ENCODE data around the gene ABCC2.
"Not testable (repeated sequence)": the region's sequence is repeated elsewhere in the genome, so short reads cannot be mapped to it uniquely, and the experiment has no call there.

The ABCC2 gene

DNA sequence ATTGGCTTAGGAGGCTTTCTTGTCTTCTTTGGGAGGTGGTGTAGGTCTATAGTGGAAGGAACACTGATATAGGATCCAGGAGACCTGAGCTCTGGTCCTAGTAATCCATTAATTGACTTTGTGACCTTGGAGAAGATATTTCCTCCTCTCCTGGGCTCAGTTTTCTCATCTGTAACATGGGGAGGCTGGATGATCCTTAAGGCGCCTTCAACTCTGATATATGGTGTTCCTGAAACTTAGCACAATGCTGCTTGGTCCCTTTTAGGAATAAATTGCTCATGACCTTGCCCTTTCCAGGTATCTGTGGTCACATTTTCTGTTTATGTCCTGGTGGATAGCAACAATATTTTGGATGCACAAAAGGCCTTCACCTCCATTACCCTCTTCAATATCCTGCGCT, 25.3 kb downstream of the ABCC2 start:
- DNase-seq (ENCODE audit: low read depth in 1 of 2, low spot score in 1 of 2), result no peak

DNA sequence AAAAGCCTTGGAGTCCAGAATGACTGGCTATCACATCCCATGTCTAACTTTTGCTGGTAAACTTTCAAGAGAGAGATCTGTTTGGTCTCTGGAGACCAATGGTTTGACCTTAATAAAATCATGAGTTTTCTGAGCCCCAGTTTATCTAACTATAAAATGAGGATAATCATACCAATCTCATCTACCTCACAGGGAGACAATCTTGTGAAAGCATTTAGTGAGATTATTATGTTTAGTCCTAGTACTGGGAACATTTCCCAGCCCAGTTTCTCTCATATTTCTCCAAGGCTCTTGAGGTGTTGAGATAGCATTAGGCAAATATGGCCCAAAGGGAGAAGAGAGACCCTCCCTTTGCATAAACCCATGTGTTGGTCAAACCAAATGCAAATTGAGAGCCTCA, 25.8 kb downstream of the ABCC2 start:
- DNase-seq (ENCODE audit: low read depth in 1 of 2, low spot score in 1 of 2), result no peak

DNA sequence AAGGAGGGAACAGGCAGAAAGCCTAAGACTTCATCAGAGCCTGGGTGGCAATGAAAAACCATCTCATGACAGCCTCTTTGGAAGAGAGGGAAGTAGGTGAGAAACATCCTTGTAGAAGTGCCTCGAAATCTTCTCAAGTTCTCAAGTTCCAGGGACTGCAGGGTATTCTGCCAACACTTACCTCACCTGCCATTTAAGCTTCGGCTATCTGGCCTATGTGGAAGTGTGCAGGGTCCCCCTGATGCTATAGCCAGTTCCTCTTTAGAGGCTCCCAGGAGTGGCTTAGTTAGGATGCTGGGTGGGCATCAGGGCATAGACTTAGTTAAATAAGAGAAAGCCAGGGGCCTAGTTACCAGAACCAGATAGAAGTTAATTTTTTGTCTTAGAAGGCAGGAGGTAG, 27.0 kb downstream of the ABCC2 start:
- no peak for DNase-seq (ENCODE audit: low read depth in 1 of 2, low spot score in 1 of 2)

DNA sequence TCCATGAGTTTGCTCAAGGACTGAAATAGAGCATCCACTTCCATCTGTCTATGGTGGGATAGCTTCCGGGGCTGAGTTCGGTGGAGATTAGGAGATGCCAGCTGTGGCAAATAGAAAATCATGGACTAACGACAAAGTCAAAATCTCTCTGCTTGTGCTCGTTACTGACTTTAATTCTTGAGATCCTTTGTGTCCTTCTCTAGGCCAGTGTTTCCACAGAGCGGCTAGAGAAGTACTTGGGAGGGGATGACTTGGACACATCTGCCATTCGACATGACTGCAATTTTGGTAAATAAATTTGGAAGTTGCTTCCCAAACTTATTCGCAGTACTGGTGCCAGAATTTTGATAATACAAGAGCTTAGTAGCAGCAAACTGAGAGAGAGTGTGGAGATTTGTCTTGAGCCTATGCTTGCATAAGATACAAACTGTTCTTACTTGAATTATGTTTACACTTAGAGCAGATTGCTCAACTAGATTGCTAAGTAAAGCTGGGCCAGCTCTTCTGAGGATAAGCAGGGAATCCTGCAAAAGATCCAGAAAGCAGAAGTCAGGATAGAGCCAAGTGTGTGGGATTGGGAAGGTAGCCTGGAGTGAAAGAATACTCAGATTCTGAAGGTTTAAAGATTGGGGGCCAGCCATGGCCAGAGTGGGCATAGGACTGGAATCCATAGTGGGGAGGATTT, 27.6 kb downstream of the ABCC2 start:
- no peak for DNase-seq (ENCODE audit: low read depth in 1 of 2, low spot score in 1 of 2)

DNA sequence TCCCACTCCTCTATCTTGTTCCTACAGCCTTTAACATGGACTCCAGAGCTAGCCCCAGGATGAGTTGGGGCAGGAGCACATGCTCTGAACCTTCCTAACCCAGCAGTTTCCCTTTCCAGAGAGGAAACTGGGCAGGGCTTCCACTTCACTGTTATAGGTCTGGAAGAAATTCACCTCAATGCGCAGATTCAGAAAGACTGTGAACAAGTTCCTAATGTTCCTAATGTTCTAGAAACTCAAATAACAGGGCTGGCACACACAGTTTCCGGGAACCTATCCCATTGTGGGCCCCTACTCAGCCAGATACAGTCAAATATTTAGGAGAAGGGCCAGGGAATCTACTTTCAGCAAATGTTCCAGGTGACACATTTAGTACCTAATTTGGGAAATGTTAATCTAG, 29.7 kb downstream of the ABCC2 start:
- DNase-seq (ENCODE audit: low read depth in 1 of 2, low spot score in 1 of 2), result no peak

DNA sequence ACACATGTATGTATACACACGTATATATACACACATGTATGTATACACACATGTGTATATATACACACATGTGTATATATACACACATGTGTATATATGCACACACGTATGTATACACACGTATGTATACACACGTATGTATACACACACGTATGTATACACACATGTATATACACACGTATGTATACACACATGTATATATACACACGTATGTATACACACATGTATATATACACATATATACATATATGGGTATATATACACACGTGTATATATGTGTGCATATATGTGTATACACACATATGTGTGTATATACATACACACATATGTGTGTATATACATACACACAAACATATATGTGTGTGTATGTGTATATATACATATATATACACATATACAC, 31.7 kb downstream of the ABCC2 start:
- DNase-seq (ENCODE audit: low read depth in 1 of 2, low spot score in 1 of 2), result no peak

DNA sequence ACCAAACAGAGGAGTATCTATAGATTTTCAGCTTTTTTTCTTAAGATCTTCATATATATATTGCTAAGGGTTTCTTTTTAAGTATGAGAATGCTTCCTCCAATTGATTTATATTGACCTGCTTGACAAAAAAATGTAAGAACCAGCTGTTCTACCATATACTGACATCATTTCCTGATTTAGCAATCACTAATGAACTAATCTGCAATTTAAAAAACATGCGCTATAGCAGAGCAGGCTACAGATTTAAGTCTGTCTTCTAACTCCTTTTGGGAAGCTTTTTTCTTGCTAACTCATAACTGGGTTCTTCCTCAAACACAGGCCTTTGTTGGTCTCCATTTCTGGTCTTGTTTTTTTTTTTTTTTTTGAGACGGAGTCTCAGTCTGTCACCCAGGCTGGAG, 33.2 kb downstream of the ABCC2 start:
- DNase-seq (ENCODE audit: low read depth in 1 of 2, low spot score in 1 of 2), result no peak

DNA sequence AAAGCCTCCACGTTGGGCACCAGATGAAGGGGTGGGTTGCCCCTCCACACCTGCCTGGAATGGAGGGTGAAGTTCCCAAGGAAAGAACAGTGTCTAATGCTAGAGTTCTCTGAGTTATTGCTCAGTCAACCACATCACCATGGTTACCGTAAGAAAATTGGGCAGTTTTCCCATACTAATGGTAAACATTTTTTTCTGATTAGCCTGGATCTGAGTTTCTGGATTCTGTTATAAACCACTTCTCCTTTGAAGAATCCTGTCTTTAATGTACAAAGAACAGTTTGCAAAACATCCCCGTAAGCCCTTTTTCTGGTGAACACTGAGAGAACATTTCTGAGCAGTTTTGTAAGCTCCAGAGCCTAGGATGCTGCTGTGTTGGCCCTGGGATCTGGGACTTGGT, 45.5 kb downstream of the ABCC2 start:
- DNase-seq (ENCODE audit: low read depth in 1 of 2, low spot score in 1 of 2), result no peak

DNA sequence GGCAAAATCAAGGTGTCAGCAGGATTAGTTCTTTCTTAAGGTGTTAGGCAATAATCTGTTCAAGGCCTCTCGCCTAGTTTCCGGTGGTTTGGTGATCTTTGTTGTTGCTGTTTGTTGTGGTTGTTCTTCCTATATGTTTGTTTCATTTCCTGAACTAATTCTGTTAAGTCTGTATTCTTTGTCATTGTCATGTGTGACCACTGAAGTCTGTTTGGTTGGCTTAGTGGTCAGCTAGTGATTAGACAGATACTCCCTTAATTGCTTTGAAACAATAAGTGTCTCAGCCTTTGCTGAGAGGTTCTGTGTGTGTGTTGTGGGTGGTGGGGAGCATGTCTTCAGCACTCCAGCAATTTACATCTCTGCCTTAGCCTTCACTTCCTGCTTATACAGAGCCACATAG, 46.0 kb downstream of the ABCC2 start:
- no peak for DNase-seq (ENCODE audit: low read depth in 1 of 2, low spot score in 1 of 2)

DNA sequence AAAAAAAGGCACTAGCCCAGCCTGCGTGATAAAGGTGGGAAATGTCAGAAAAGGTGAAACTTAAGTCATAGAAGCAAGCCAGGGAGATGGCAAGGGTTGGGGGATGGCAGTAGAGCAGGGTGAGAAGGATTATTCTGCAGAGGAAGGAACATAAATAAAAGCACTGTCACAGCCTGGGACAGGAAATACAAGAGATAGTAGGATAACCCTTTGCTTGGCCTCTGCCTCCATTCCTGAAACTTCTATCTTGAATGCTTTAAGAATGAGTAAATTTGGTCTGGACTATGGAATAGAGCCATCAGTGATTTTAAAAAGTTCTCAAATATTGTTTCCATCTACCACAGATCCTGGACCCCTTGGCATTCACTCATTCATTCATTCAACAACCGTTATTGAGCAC, 50.0 kb downstream of the ABCC2 start:
- no peak for DNase-seq (ENCODE audit: low read depth in 1 of 2, low spot score in 1 of 2)

DNA sequence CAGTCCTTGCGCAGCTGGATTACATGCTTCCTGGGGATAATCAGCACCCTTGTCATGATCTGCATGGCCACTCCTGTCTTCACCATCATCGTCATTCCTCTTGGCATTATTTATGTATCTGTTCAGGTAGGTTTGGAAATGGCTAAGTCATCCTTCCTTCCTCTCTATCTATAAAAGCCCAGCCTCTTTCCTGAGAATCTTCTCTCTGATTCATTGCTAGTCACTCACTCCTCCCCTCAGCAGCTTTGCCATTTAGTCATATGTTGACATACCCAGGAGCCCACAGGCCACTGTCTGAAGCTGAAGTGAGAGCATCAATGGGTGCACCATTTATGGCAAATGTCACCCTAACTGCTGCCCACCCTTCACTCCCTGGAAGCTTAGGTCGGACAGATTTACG, 52.0 kb downstream of the ABCC2 start:
- no peak for DNase-seq (ENCODE audit: low read depth in 1 of 2, low spot score in 1 of 2)

DNA sequence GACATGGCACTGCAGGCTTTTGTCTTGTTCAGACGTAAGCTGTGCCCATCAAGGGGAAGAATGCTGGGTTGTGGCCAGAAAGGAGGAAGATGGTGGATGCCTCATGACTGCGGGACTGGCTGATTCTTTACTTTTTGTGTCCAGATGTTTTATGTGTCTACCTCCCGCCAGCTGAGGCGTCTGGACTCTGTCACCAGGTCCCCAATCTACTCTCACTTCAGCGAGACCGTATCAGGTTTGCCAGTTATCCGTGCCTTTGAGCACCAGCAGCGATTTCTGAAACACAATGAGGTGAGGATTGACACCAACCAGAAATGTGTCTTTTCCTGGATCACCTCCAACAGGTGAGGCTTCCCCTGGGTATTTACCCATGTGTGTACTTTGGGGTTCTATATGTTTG, 53.5 kb downstream of the ABCC2 start:
- DNase-seq (ENCODE audit: low read depth in 1 of 2, low spot score in 1 of 2), result no peak

DNA sequence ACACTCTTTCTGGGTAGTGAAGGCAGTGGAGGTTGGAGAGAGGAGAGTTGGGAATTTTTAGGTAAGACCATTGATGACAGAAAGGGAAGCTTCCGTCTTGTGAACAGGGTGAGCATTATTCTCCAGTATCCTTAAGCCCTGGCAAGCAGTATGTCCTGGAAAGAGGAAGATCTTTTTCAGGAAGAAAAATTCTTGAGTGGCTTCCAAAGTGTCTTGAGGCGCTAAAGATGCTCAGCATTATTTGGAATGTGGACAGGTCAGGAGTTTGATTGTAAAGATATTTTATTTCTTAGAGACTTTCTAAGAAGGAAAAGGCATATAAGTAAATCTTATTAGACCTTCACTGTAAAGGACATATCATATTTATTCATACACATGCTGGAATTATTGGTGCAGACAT, 54.3 kb downstream of the ABCC2 start:
- no peak for DNase-seq (ENCODE audit: low read depth in 1 of 2, low spot score in 1 of 2)

DNA sequence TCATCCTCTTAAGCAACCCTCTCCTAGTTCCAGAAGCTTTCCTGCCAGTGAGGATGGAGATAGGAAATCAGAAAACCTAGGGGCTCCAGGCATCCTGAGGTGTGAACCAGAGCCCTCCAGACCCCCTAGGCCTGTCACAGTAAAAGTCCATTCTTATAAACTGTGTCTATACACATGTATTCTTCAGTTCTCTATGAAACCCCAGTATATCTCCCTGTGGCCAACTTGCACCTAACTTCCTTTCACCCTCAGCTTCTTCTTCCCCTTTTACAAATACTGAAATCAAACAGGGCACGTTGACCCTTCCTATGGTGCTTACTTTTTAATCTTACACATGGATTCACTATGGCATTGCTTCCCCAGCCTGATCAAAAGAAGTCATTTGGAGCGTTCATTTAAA, 58.4 kb downstream of the ABCC2 start:
- DNase-seq (ENCODE audit: low read depth in 1 of 2, low spot score in 1 of 2), result not testable (repeated sequence)

DNA sequence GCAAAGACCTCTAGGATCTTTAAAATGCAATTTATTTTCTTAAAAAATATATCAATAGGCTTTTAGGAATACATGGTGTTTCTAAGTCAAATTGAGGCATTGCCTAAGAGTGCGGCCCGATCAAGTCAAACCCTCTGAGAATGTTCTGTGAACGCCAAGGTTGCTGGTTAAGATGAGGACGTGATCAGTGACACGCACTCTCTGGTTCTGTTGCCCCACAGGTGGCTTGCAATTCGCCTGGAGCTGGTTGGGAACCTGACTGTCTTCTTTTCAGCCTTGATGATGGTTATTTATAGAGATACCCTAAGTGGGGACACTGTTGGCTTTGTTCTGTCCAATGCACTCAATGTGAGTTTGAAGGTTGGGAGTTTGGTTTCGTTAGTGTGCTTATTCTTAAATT, 59.3 kb downstream of the ABCC2 start:
- no peak for DNase-seq (ENCODE audit: low read depth in 1 of 2, low spot score in 1 of 2)

DNA sequence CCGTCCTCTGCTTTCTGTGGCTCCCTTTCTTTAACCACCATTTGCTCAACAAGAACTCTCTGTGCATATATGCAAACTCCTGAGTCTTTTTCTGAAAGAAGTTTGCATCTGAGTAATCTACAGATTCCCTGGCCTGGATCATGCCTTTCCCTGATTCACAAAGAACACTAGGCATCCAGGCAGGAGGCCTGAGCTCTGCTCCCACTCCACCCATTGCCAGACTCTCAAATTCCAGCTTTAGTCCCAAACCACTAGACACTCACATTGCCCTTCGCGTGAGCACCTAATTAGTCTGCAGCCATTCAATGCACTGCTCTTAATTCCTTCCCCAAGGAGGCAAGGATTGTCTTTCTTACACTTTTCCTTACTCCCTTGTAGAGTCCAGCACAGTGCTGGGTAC, 60.9 kb downstream of the ABCC2 start:
- DNase-seq (ENCODE audit: low read depth in 1 of 2, low spot score in 1 of 2), result no peak

DNA sequence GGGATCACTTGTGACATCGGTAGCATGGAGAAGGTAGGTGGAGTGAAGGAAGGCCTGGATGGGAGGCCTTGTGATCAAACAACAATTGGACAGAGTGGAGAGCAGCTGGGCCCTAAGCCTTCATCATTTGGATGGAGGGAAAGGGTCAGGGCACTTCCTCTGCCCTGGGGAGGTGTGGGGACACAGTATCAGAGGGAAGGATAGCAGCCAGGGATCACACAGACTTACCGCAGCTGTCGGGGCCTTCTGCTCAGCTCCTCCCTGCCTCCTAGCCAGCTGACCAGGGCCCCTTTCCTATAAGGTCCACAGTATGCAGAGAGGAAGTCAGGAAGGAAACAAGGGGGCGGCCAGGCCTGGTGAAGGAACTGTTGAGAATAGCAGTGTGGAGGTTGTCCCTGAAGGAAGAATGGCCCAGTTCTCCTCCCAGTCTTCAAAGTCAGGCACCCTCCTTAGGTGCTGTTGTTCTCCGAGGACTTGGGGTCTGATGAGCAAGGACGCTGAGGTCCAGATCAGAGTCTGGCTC, 62.1 kb downstream of the ABCC2 start:
- DNase-seq (ENCODE audit: low read depth in 1 of 2, low spot score in 1 of 2), result no peak

DNA sequence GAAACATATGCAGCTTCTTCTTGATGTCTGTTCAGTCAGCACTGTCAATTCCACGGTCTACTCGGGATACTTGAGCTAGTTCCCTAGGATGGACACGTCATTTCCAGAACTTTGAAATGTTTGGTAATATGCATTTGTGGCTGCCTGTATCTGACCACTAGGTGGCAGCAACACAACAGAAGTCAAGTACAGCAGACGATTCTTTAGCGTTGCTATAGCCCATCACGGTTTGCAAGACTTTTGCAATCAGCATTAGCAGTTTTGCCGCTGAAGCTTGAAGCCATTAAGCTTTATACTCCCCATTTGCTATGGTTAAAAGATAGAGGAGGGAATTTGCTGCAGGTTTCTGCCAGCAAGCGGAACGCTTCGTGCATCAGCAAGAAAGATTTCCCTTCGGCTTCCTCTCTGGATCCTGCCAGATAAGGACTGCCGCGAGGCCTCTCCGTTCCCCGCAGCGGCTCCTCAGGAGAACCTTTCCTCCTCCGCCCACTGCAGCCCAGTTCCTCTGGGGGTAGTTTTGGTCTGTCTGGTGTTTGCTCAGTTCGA, 63.5 kb downstream of the ABCC2 start:
- peak; percentile 33 to 72 for DNase-seq (ENCODE audit: low read depth in 1 of 2, low spot score in 1 of 2)

DNA sequence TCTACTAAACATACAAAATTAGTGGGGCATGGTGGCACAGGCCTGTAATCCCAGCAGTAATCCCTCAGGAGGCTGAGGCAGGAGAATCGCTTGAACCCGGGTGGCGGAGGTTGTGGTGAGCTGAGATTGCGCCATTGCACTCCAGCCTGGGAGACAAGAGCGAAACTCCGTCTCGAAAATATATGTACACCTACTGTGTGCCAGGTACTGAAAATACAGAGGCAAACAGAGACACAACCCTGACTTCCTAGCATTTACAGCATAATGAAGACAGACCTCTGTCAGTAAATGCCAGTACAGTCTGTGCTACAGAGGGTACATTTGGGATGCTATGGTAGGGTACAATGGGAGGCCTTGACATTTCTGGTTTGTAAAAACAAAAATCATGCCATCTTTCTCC, 66.6 kb downstream of the ABCC2 start:
- no peak for DNase-seq (ENCODE audit: low read depth in 1 of 2, low spot score in 1 of 2)

DNA sequence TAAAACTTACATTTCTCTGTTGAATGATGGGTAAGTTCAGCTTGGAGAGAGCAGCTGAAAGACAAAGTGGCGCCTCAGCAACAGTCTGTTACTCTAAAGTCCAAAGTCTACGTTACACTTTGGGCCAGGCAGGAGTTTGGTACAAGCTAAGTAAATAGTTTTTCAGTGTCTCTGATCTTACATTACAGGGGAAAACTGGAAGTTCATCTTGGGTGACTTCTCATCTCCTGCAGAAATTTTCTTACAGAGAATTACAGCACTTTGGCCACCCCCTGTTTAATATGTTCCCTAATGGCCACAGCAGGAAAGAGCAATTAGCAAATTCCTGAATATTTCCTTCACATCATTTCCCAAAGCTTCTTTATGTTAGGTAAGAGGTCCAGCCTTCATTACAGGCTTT, 67.1 kb downstream of the ABCC2 start:
- DNase-seq (ENCODE audit: low read depth in 1 of 2, low spot score in 1 of 2), result no peak

DNA sequence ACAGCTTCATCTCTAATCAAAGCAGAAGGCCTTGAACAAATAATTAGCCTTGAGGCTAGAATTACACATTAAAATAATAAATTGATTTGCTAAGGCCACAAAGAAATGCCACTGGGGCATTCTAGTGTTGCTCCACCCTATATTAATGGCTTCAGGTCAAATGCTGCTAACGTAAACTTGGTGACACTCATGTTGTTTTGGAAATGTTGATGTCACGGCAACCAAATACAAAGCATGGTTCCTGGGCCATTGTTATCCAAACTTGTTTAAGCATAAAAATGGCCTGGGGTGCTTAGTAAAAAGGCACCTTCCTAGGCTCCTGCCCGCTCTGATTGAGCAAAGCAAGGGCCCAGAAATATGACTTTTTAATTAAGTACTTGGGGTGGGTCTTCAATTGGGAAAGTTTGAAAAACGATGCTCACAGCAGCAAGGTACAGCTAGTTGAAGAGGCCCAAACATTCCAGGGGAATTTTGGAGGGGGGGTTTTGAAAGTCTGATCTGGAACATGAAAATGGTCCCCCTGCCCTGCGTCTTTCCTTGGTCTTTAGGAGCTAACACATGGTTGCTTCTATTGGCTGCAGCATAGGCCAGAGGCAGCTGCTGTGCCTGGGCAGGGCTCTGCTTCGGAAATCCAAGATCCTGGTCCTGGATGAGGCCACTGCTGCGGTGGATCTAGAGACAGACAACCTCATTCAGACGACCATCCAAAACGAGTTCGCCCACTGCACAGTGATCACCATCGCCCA, 67.8 kb downstream of the ABCC2 start:
- no peak for DNase-seq (ENCODE audit: low read depth in 1 of 2, low spot score in 1 of 2)

DNA sequence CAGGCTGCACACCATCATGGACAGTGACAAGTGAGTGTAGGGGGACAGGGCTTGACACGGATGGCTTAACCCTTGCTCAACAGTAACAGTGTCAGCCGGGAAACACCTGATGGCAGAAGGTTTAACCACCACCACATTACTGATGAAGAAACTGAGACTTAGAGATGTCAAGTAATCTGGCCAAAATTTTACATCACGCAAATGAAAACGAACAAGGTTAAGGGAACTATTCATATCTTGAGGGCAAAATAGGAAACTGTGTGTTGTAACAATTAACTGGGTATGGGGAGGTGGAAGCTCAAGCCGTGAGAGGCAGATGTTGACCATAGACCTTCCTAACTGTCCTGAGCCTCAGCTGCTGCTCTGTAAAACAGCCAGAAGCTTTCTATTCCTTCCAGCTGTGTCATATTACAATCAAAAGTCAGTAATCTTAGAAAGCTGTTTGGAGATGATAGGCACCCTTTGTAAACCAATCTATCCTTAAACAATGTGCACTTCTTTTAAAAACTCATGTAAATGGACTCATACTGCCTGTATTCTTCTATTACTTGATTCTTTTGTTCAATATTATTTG, 68.4 kb downstream of the ABCC2 start:
- DNase-seq (ENCODE audit: low read depth in 1 of 2, low spot score in 1 of 2), result no peak

All from activated CD4-positive, alpha-beta T cell treated with anti-CD3 and anti-CD28 coated beads, Interleukin-2, amount 50 U/mL, for 24 hours (primary cell).